AG08396 (cell line): ENCODE results near the gene HID1.
"Not testable (repeated sequence)": the region's sequence is repeated elsewhere in the genome, so short reads cannot be mapped to it uniquely, and the experiment has no call there.

Experiments used
- DNase-seq: peaks from one replicate; pipeline ENCODE4 v3.0.0; 2012; ENCODE audit warnings: low spot score, mixed read lengths

The HID1 gene, protein sequence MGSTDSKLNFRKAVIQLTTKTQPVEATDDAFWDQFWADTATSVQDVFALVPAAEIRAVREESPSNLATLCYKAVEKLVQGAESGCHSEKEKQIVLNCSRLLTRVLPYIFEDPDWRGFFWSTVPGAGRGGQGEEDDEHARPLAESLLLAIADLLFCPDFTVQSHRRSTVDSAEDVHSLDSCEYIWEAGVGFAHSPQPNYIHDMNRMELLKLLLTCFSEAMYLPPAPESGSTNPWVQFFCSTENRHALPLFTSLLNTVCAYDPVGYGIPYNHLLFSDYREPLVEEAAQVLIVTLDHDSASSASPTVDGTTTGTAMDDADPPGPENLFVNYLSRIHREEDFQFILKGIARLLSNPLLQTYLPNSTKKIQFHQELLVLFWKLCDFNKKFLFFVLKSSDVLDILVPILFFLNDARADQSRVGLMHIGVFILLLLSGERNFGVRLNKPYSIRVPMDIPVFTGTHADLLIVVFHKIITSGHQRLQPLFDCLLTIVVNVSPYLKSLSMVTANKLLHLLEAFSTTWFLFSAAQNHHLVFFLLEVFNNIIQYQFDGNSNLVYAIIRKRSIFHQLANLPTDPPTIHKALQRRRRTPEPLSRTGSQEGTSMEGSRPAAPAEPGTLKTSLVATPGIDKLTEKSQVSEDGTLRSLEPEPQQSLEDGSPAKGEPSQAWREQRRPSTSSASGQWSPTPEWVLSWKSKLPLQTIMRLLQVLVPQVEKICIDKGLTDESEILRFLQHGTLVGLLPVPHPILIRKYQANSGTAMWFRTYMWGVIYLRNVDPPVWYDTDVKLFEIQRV

DNA sequence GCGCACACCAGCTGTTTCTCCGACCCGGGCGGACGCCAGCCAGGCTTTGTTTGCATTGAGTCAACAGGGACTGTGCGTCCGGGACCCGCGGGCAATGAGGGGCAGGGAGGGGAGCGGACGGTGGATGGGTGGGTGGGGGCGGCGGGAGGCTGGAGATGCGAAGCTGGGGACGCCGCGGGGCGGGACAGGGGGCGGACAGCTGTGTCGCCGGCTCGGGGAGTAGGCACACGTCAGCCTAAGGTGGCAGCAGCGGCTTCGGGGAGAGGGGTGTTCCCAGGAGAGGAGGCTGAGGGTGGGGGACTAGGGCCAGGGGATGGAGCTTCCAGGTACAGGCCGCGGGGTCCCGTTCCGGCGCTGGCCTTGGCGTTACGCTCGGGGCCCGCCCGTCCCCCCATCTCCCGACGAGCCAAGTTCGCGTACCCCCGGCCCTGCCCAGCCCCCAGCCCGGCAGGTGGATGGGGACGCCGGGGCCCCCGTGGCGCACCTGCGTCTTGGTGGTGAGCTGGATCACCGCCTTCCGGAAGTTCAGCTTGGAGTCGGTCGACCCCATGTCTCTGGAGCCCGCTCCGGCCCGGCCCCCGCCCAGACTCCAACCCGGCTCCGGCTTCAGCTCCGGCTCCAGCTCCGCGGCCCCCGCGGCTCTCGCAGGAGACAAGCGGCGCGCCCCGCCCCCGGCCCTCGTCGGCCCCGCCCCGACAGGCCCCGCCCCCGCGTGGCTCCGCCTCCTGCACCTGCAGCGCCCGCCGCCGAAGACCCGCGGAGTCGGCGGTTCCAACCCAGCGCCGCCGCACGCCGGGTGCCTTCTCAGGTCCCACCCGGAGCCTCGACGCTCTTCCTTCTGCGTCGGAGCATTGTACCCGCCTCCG lies at the start of gene HID1:
TSS of gene HID1 (minus strand) at position 653 of the 866 bp plus-strand sequence. CDS start at position 550, 103 bp downstream.
- peak; percentile 63 for DNase-seq

DNA sequence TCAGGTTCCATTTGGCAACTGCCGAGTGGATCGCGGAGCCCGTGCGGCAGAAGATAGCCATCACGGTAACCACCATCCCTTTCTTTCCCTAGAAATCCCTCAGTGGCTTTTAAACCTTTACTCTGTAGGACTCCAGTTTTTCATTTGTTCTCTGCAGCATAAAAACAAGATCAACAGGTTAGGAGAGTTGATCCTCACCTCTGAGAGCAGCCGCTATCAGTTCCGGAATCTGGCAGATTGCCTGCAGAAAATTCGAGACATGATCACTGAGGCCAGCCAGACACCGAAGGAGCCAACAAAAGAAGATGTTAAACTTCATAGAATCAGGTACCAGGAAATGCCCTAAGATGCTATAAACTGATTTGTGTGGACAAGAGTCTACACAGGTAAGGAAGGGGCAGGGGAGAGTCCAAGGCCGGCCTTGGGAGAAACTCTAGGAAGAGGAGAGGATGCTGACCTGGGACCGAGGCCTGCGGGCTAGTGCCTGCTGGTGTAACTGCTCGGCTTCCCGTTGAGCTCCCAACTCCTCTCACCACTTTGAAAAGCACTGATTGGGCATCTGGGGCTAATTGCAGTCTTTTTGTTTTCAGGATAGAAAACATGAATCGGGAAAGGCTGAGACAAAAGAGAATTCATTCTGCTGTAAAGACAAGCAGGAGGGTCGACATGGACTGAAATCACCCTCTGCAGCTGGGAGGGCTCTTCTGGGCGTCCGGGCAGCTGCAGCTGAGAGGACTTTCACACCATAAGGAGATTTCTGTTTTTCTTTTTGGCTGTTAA lies 48.0 kb upstream of the HID1 start:
- no peak for DNase-seq

DNA sequence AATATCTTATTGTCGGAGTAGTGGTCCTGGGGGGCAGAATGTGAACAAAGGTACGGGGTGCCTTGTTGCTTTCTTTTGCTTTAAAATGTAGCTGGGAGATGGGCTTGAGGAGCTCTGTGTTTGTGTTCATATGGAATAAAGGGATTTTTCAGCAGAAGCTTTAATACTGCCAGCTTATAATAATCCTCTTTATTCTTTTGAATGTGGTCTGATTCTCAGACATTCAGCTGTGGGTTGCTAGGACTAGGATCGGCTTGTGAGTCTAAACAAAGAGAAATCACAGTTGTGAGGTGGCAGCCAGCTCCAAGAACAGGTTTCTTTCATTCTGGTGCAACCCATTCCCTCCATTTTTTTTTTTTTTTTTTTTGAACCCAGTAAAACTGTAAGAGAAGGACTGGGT lies 47.2 kb upstream of the HID1 start:
- no peak for DNase-seq

DNA sequence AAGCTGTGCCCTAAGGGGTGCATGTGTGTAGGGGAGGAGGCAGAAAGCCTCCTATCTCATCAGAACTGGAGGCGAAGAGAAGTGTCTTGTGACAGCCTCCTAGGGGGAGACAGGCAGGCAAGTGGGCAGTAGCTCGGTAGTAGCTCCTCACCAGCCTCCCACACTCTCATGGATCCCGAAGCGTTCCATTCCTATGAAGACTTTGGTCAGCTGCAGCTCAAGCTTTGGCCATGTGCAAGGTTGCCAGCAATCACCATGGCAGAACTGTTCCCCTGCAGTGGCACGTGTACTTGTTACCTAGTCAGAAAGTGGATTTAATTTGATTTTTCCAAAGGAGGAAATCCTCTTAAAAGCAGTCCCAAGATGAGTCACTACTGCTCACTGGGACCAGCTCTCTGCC lies 46.6 kb upstream of the HID1 start:
- no peak for DNase-seq

GRCh38 chr17:75013092-75013559 lies 40.6 kb upstream of the HID1 start:
- no peak for DNase-seq

DNA sequence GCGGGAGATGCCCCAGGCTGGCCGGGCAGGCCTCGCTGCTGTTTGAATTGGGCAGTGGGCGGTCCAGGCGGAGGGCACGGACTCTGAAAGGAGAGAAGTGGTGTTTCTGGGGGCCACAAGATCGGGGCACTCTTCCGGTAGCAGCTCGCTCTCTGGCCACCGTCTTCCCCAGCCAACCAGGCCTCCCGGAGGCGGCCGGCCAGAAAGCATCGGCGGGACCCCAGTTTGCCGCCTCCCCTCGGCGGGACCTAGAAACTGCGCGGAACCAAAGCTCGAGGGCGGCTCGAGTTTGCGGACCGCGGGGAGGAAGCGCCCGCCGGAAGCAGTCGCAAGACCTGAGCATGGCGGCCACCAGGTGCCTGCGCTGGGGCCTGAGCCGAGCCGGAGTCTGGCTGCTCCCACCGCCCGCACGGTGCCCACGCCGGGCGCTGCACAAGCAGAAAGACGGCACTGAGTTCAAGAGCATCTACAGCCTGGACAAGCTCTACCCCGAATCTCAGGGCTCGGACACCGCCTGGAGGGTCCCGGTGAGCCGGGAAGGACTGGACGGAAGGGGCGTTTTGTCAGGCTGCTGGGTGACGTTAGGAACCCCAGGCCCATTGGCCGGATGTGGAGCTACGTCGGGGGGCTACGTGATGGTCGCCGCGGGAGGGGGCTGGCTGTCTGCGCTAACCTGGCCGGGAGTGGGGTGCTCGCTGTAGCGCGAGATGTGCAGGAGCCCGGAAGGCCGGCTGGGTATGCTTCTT lies 40.0 kb upstream of the HID1 start, which contains the start of gene MRPL58:
TSS of gene MRPL58 (plus strand) at position 325 of the 746 bp plus-strand sequence. CDS start at position 342, 17 bp downstream.
- DNase-seq, result peak; percentile 95

DNA sequence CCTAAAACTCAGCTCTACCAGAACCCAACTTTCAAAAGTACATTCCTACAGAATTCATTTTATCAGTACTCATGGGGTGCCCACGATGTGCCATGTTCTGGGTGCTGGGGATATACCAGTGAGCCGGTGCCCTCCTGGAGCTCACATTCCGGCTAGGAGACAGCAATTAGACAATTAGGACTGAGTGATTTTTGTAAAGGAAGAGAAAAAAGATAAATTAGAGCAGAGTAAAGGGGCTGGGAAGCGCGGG lies 39.5 kb upstream of the HID1 start:
- DNase-seq, result no peak

DNA sequence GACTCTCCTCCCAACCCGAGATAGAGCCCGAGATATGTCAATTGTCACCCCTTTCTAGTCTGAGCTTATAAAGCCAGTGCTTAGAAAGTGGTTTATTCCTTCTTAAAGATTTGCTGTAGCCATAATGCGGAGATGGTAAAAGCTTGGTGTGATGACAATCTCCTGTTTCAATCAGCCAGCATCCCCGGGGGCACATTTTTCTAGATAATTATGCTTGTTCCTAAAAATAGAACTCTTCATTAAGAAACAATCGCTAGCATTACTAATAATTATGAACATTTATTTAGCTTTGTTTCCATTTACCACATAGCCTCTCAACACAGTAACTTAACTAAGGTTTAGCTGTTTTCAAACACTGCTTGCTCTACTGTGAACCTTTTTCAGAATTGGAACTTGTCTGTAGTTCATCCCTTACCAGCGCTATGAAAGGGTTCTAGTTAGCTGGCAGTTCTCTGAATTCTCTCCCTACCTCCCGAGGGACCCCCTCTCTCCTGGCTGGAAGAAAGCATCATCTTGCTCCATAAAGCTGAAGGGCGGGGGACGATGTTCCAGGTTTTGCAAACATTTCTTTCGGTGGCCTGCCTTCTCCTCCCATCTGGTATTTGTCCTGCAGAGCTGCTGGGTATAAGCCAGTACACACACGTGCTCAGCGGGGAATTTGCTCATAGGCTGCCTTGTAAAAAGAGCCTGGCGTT lies 39.0 kb upstream of the HID1 start:
- DNase-seq, result peak; percentile 88

GRCh38 chr17:75010683-75011400 lies 38.3 kb upstream of the HID1 start:
- no peak for DNase-seq

DNA sequence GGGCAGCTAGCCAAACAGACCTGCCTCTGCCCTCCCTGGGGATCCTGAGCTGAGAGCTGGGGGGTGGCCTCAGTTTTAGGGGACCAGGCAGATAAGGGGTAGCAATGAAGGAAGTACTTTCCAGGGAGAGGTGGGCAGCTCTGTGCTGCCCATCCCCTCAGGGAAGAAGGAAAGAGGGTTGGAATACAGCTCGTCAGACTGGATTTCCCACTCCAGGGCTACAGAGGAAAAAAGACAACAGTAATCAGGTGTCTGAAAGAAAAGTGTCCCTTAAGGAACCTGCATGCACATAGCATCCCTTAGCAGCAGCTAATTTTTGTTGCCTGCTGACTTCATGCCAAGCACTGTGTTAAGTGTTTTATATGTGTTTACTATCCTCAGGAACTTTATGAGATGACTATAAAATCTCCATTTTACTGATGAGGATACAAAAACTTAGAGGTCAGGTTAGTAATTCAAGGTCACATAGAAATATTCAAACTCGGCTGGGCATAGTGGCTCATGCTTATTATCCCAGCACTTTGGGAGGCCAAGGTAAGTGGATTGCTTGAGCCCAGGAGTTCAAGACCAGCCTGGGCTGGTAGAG lies 36.7 kb upstream of the HID1 start:
- no peak for DNase-seq

- no peak for DNase-seq
Observed at GRCh38 chr17:75008373-75008772, 35.8 kb upstream of the HID1 start.

DNA sequence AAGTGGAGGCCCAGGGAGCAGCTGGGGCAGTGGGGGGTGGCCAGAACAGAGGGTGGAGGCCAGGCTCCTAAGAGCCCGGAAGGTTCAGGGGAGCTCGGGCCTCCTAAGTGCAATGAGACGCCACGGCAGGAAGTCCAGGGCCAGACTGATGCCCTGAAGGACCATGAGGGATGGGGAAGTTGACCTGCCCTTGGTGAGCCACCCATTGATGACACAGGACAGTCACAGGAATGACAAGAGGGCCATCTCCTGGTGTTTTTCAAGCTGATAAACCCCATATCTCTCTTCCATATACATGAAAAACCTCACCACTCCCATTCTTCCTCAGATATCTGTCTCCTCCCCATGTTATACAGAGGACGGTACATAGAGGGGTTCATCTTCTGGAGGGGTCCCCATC lies 34.1 kb upstream of the HID1 start:
- no peak for DNase-seq

GRCh38 chr17:75006084-75006483 lies 33.5 kb upstream of the HID1 start:
- not testable (repeated sequence) for DNase-seq

DNA sequence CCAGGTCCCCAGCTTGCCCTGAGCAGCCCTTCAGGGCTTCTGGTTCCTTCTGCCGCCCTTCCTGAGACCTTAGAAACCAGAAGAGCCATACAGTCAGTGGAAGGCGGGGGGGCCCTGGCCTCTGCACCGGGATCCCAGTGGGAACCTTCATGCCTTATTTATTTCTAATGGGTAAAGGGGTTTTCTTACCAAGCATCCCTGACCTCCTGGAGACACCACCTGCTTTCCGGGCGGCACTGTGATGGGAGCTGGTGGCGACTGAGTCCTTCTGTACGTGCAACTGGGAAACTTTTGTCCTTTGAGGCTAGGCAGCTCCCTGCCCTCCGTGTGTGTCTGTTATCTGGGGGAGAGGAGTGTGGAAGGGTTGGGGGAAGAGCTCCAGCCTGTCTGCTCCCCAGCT lies 32.7 kb upstream of the HID1 start:
- DNase-seq, result no peak

DNA sequence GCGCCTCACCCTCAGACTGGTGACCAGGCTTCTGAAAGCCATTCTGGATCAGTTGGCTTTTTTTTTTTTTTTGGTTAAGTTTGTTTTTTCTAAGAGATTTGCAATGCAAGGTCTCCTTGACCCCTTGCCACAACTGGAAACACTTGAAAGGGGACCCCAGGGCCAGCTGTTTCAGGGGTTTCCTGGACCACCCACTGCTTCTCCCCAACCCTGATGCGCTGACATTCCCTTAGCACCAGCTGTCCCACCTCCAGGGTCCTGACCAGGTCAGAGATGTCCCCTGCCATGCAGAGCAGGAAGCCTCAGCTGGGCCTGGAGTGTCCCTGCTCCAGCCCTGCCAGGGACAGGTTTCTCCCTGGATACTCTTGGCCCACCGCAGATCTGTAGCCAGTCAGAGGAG lies 31.8 kb upstream of the HID1 start:
- no peak for DNase-seq

DNA sequence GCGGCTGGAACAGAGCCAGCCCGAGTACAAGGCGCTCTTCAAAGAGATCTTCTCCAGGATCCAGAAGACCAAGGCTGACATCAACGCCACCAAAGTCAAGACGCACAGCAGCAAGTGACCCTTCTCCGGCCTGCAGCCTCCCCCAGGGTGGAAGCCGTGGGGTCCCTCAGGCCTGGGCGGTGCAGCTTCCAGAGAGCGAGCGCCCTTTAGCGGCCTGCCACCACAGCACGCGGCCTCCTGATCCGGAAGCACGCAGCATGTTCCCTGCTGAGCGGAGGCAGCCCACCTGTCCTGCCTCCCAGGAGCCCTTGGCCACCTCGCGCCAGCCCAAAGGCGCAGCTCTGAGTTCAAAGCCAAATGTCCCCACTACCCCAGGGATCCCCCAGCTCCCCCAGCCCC lies 31.4 kb upstream of the HID1 start:
- no peak for DNase-seq

DNA sequence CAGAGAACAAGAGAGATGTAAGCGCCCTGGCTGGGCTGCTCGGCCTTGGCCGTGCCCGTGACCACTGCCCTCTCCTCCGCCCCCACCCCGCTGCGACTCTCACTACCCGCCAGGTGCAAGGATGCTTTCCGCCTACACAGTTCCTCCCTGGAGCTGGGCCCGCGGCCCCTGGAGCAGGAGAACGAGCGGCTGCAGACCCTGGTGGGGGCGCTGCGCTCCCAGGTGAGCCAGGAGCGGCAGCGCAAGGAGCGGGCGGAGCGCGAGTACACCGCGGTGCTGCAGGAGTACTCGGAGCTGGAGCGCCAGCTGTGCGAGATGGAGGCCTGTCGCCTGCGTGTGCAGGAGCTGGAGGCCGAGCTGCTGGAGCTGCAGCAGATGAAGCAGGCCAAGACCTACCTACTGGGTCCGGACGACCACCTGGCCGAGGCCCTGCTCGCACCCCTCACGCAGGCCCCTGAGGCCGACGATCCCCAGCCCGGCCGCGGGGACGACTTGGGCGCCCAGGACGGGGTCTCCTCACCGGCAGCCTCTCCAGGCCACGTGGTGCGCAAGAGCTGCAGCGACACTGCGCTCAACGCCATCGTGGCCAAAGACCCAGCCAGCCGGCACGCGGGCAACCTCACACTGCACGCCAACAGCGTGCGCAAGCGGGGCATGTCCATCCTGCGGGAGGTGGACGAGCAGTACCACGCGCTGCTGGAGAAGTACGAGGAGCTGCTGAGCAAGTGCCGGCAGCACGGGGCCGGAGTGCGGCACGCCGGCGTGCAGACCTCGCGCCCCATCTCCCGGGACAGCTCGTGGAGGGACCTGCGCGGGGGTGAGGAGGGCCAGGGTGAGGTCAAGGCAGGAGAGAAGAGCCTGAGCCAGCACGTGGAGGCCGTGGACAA lies 30.8 kb upstream of the HID1 start:
- no peak for DNase-seq
